Nephron progenitor cell (in vitro differentiated cells): ENCODE results near the gene ZNF608.

Experiments used
- DNase-seq: peaks from one replicate; pipeline ENCODE4 v3.0.0; 2021
- H3K27ac Mint-ChIP-seq: 2 replicates; pipeline ENCODE4 v1.8.0; 2021; ENCODE audit warnings: mild to moderate bottlenecking, moderate library complexity, mixed read lengths
- H3K27me3 Mint-ChIP-seq: 2 replicates; pipeline ENCODE4 v1.8.0; 2021; ENCODE audit warnings: mild to moderate bottlenecking, low read depth, mixed read lengths; ENCODE audit not compliant: poor library complexity
- H3K36me3 Mint-ChIP-seq: 2 replicates; pipeline ENCODE4 v1.8.0; 2021; ENCODE audit warnings: low read depth, mixed read lengths
- H3K4me1 Mint-ChIP-seq: 2 replicates; pipeline ENCODE4 v1.8.0; 2021; ENCODE audit warnings: mixed read lengths
- H3K4me3 Mint-ChIP-seq: 2 replicates; pipeline ENCODE4 v1.8.0; 2021; ENCODE audit warnings: mild to moderate bottlenecking, moderate library complexity, mixed read lengths
- H3K9me3 Mint-ChIP-seq: 2 replicates; pipeline ENCODE4 v1.8.0; 2021; ENCODE audit warnings: mild to moderate bottlenecking, moderate library complexity, mixed read lengths
- TF ChIP-seq, protein P1 (sequence below): fragments of 200-600 bp; sonication (generic); IDR thresholded peaks from 2 replicates; pipeline ENCODE4 v1.5.0; 2021; ENCODE audit warnings: antibody characterized with exemption

Gene ZNF608

DNA sequence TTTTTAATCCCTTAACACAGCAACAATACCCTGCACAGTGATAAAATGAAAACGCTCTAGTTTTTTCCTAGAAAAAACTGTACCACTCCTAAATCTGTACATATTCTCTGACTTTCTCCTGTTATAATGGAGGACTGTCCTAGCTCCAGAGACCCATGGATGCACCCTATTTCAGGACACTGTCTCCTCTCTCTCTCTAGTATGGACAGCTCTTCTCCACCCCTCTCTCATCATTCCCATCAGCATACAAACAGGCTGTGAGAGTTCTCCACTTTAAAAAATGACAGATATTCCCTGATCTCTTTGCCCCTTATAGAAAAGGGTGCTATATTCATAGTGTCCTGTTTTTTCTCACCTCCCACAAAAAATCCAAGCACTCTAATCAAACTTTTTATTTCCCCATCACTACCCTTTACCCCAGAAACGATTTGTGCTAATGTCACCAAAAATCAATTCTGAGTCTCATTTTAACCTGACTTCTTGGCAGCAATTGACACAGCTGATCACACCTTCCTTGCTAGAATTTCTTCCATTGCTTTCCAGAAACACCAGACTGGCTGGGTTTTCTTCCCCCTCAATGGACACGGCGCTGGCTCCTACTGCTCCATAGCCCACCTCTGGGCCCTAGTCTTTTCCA lies 20.7 kb downstream of the ZNF608 start:
- Mint-ChIP-seq H3K36me3 (peaks cover 59% of the 10 kb centered on the region), H3K4me3 (no peak overlapping the region), H3K4me1 (peaks cover 84% of the 10 kb centered on the region), H3K27ac (peak overlapping the region; percentile 26), H3K9me3 (no peaks in the 10 kb centered on the region), H3K27me3 (no peaks in the 10 kb centered on the region)
- no peak for DNase-seq
- TF ChIP-seq, protein P1, sequence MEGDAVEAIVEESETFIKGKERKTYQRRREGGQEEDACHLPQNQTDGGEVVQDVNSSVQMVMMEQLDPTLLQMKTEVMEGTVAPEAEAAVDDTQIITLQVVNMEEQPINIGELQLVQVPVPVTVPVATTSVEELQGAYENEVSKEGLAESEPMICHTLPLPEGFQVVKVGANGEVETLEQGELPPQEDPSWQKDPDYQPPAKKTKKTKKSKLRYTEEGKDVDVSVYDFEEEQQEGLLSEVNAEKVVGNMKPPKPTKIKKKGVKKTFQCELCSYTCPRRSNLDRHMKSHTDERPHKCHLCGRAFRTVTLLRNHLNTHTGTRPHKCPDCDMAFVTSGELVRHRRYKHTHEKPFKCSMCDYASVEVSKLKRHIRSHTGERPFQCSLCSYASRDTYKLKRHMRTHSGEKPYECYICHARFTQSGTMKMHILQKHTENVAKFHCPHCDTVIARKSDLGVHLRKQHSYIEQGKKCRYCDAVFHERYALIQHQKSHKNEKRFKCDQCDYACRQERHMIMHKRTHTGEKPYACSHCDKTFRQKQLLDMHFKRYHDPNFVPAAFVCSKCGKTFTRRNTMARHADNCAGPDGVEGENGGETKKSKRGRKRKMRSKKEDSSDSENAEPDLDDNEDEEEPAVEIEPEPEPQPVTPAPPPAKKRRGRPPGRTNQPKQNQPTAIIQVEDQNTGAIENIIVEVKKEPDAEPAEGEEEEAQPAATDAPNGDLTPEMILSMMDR: no peak

DNA sequence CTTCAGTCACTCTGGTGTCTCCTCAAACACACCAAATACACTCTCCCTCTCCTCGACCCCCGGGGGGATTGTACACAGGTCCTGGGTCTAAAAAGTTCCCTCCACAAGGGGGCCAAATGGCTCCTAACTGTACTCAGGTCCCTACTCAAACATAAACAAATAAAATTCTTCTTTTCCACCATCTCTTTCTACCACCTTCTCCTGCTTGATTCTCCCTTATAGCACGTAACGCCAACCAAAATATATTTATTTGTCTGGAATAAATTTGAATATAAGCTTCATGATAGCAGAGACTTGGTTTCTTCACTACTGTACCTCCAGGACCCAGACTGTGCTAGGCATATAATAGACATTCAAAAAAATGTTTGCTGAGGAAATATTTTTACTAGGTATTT lies 21.4 kb downstream of the ZNF608 start:
- H3K4me3 Mint-ChIP-seq: no peak overlapping the region
- peaks cover 55% of the 10 kb centered on the region for H3K36me3 Mint-ChIP-seq
- H3K27ac Mint-ChIP-seq: peak overlapping the region; percentile 94
- no peak for DNase-seq
- TF ChIP-seq, protein P1: no peak
- no peaks in the 10 kb centered on the region for H3K27me3 Mint-ChIP-seq
- no peaks in the 10 kb centered on the region for H3K9me3 Mint-ChIP-seq
- H3K4me1 Mint-ChIP-seq: peaks cover 84% of the 10 kb centered on the region

GRCh38 chr5:124724357-124725039 lies 21.9 kb downstream of the ZNF608 start:
- Mint-ChIP-seq H3K36me3 (peaks cover 50% of the 10 kb centered on the region), H3K27me3 (no peaks in the 10 kb centered on the region), H3K9me3 (no peaks in the 10 kb centered on the region), H3K4me1 (peaks cover 84% of the 10 kb centered on the region), H3K27ac (peak overlapping the region; percentile 94), H3K4me3 (no peak overlapping the region)
- no peak for DNase-seq
- TF ChIP-seq, protein P1: no peak

DNA sequence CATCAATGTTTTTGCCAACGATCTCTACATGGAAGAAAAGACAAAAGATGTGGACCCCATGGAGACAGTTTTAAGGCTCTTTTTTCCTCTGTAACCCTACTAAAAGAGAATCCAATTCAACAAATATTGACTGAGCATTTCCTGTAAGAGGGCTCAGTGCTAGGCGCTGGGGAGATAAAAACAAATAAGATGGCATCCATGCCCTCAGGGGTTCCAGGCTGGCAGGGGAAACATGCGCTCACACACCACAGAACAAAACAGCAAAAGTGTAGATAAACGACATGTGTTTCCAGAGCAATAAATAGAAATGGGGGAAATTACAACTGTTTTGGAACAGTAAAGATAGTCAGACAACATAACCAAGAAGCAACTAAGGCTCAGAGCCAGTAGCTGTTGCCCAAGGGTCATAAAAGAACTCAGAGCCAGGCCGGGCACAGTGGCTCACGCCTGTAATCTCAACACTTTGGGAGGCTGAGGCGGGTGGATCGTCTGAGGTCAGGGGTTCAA lies 25.2 kb downstream of the ZNF608 start:
- H3K27me3 Mint-ChIP-seq: no peaks in the 10 kb centered on the region
- H3K27ac Mint-ChIP-seq: peak overlapping the region; percentile 47
- H3K4me3 Mint-ChIP-seq: peak overlapping the region; percentile 11
- H3K9me3 Mint-ChIP-seq: no peaks in the 10 kb centered on the region
- peaks cover 46% of the 10 kb centered on the region for H3K36me3 Mint-ChIP-seq
- TF ChIP-seq, protein P1: no peak
- DNase-seq: no peak
- H3K4me1 Mint-ChIP-seq: peaks cover 74% of the 10 kb centered on the region

DNA sequence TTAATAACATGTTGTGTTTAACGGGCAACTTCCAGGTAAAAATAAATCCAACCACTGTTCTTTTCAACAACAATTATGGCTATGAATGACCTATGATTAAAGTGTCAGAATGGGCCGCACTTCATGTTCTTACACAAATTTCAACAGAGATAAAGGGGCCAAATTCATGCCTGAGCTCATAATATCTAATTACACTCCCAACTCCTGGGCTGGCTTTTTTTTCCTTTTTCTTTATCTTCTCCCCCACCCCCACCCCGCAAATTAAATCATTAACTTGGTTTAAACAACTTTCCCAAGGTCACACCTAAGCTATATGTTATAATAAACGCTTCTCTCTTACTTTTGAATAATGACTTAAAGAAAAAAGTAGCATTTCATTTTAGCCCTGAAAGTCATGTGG lies 25.8 kb downstream of the ZNF608 start:
- H3K9me3 Mint-ChIP-seq: no peaks in the 10 kb centered on the region
- peaks cover 67% of the 10 kb centered on the region for H3K4me1 Mint-ChIP-seq
- TF ChIP-seq, protein P1: no peak
- H3K27ac Mint-ChIP-seq: peak overlapping the region; percentile 47
- H3K36me3 Mint-ChIP-seq: peaks cover 42% of the 10 kb centered on the region
- DNase-seq: no peak
- H3K27me3 Mint-ChIP-seq: no peaks in the 10 kb centered on the region
- no peak overlapping the region for H3K4me3 Mint-ChIP-seq
